K562 (cell line): ENCODE data around the gene KIF17. TPM values are rescaled to one million over a fixed set of nuclear protein-coding genes. Genes with fewer than 3 reads are reported as not detected.
A peak's percentile ranks its signal among the peaks of the same experiment; 100 is the strongest.

Source experiments
- ATAC-seq: fragments of 200-7000 bp; cut with Tn5 transposase; 3 replicates; pipeline ENCODE4 v1.9.1; 2020; ENCODE audit warnings: moderate library complexity
- BruUV-seq: library from RNA; stranded (reverse); fragments of 400-500 nt; replicated peaks from 2 replicates; lab custom pipeline; 2021; lab: Mats Ljungman, UMichigan
- CTCF ChIA-PET: fragments of 300-600 bp; formaldehyde crosslinking; extraction: SDS; loops from one replicate; lab custom pipeline; 2021; ENCODE audit warnings: low intra/inter-chr PET ratio; lab: Yijun Ruan, JAX
- POLR2A ChIA-PET: fragments of 300-600, 350-650 bp; sonication (Branson Sonifier 250); formaldehyde crosslinking; extraction: SDS; loops from one replicate; lab custom pipeline; 2021; ENCODE audit warnings: antibody characterized with exemption, inconsistent platforms; lab: Yijun Ruan, JAX
- DNase-seq, 4 experiments: peaks; one replicate each; pipeline versions ENCODE4 v3.0.0 to v3.0.0-alpha.2; 2011 to 2018; ENCODE audit warnings: low spot score in 3 of 4, mixed read lengths in 3 of 4; ENCODE audit errors: extremely low read depth in 1 of 4
- FAIRE-seq: peaks from 2 replicates; lab custom pipeline; 2011; peaks lifted over from hg19 to GRCh38; lab: Jason Lieb, UNC
- H2AFZ ChIP-seq: 2 replicates; pipeline ENCODE4 v1.6.0; 2011; ENCODE audit warnings: low read depth, low read length, control low read depth, inconsistent platforms
- H3K27ac ChIP-seq: fragments of 200-600 bp; 3 replicates; pipeline ENCODE4 v1.8.0; 2011; ENCODE audit warnings: low read depth, mild to moderate bottlenecking, control low read depth, inconsistent platforms, low read length, moderate library complexity, mixed read lengths; ENCODE audit errors: extremely low read depth
- H3K27me3 ChIP-seq, 2 experiments: fragments of 300-600 bp in 1 of 2; 2 replicates in 1 of 2; 3 replicates in 1 of 2; pipeline versions ENCODE4 v1.6.0 to v1.8.0; 2011; ENCODE audit warnings: inconsistent platforms in 2 of 2, low read length in 2 of 2, mild to moderate bottlenecking in 1 of 2, mixed read lengths in 1 of 2, moderate library complexity in 1 of 2; ENCODE audit not compliant: control insufficient read depth in 2 of 2, insufficient read depth in 2 of 2
- H3K36me3 ChIP-seq: fragments of 300-600 bp; 3 replicates; pipeline ENCODE4 v1.8.0; 2011; ENCODE audit warnings: mild to moderate bottlenecking, low read length, inconsistent platforms; ENCODE audit not compliant: control insufficient read depth, insufficient read depth
- H3K4me1 ChIP-seq, 2 experiments: fragments of 200-600 bp in 1 of 2; replicated peaks in 1 of 2; 2 replicates in 1 of 2; 3 replicates in 1 of 2; pipeline versions ENCODE4 v1.5.1 to v1.8.0; 2011; ENCODE audit warnings: inconsistent platforms in 2 of 2, low read length in 2 of 2, mild to moderate bottlenecking in 1 of 2, mixed read lengths in 1 of 2, moderate library complexity in 1 of 2; ENCODE audit not compliant: control insufficient read depth in 2 of 2, insufficient read depth in 2 of 2
- H3K4me2 ChIP-seq: 2 replicates; pipeline ENCODE4 v1.6.1; 2011; ENCODE audit warnings: low read length, control low read depth, inconsistent platforms, mixed read lengths; ENCODE audit not compliant: insufficient read depth
- H3K4me3 ChIP-seq: fragments of 200-600 bp; sonication (generic), shearing (Covaris generic); 2 replicates; pipeline ENCODE4 v1.5.1; 2016; ENCODE audit warnings: control low read depth, inconsistent platforms
- H3K79me2 ChIP-seq: fragments of 200-600 bp; 3 replicates; pipeline ENCODE4 v1.8.0; 2011; ENCODE audit warnings: low read length, inconsistent platforms; ENCODE audit not compliant: control insufficient read depth, insufficient read depth
- H3K9ac ChIP-seq, 2 experiments: 2 replicates each; pipeline versions ENCODE4 v1.6.0 to v1.6.1; 2011; ENCODE audit warnings: low read depth in 2 of 2, low read length in 2 of 2, control low read depth in 1 of 2, inconsistent platforms in 1 of 2, mild to moderate bottlenecking in 1 of 2, mixed read lengths in 1 of 2; ENCODE audit not compliant: insufficient read depth in 1 of 2
- H3K9me1 ChIP-seq: one replicate; pipeline ENCODE4 v1.6.0; 2011; ENCODE audit warnings: inconsistent platforms, mild to moderate bottlenecking, low read length, moderate library complexity; ENCODE audit not compliant: control insufficient read depth, insufficient read depth
- H3K9me3 ChIP-seq: replicated peaks from 2 replicates; pipeline ENCODE4 v1.5.1; 2011; ENCODE audit warnings: low read depth, low read length, inconsistent platforms; ENCODE audit not compliant: control insufficient read depth, insufficient read depth
- H4K20me1 ChIP-seq: replicated peaks from 2 replicates; pipeline ENCODE4 v1.6.1; 2011; ENCODE audit warnings: low read length, inconsistent platforms, mixed read lengths; ENCODE audit not compliant: control insufficient read depth, insufficient read depth
- ADNP ChIP-seq: fragments of 200-800 bp; sonication (Bioruptor generic); IDR thresholded peaks from 2 replicates; pipeline ENCODE4 v1.6.1; 2016; ENCODE audit warnings: missing genetic modification characterization, missing compliant biosample characterization
- BCOR ChIP-seq: fragments of 450-650 bp; IDR thresholded peaks from 2 replicates; pipeline ENCODE4 v1.6.1; 2016
- CBX1 ChIP-seq: sonication (generic); IDR thresholded peaks from 2 replicates; pipeline ENCODE4 v1.6.1; 2016; ENCODE audit warnings: antibody characterized with exemption, low read depth, mild to moderate bottlenecking
- CBX3 ChIP-seq, 2 experiments: IDR thresholded peaks; 1 replicate in 1 of 2; 2 replicates in 1 of 2; pipeline ENCODE4 v1.6.1; 2012; ENCODE audit warnings: inconsistent platforms in 2 of 2, low read length in 2 of 2, borderline replicate concordance in 1 of 2, control low read depth in 1 of 2
- CC2D1A ChIP-seq: fragments of 450-650 bp; IDR thresholded peaks from 2 replicates; pipeline ENCODE4 v1.6.1; 2017; ENCODE audit warnings: mild to moderate bottlenecking
- CHD4 ChIP-seq: fragments of 200-600 bp; sonication (generic); IDR thresholded peaks from 3 replicates; pipeline ENCODE4 v1.6.1; 2012; ENCODE audit warnings: low read depth, mild to moderate bottlenecking, mixed read lengths, low read length, inconsistent platforms; ENCODE audit not compliant: insufficient read depth, insufficient replicate concordance, poor library complexity, severe bottlenecking
- CREM ChIP-seq: IDR thresholded peaks from 2 replicates; pipeline ENCODE4 v1.6.1; 2014; ENCODE audit warnings: antibody characterized with exemption, low read depth
- HDAC2 ChIP-seq: fragments of 450-650 bp; IDR thresholded peaks from 2 replicates; pipeline ENCODE4 v1.6.1; 2016; ENCODE audit warnings: mild to moderate bottlenecking
- KDM1A ChIP-seq, 2 experiments: fragments of 450-650 bp; IDR thresholded peaks; 2 replicates each; pipeline ENCODE4 v1.6.1; 2016; ENCODE audit warnings: mild to moderate bottlenecking in 2 of 2
- MCM5 ChIP-seq: fragments of 450-650 bp; IDR thresholded peaks from 2 replicates; pipeline ENCODE4 v1.6.1; 2016; ENCODE audit warnings: low read depth
- NRF1 ChIP-seq, 2 experiments: fragments of 450-650 bp; IDR thresholded peaks in 1 of 2; conservative IDR thresholded peaks in 1 of 2; 2 replicates each; pipeline ENCODE4 v1.6.1; 2014; ENCODE audit warnings: mild to moderate bottlenecking in 2 of 2
- PHF20 ChIP-seq: fragments of 450-650 bp; IDR thresholded peaks from 2 replicates; pipeline ENCODE4 v1.6.1; 2018; ENCODE audit not compliant: partially characterized antibody
- PURB ChIP-seq: sonication (generic); formaldehyde crosslinking; IDR thresholded peaks from 2 replicates; pipeline ENCODE4 v1.9.0; 2021; ENCODE audit warnings: low read depth, mild to moderate bottlenecking, missing genetic modification reagents
- RBM25 ChIP-seq: fragments of 200-400 bp; formaldehyde crosslinking; IDR thresholded peaks from 2 replicates; pipeline ENCODE4 v1.6.1; 2018; ENCODE audit warnings: low read length, low read depth, moderate library complexity; ENCODE audit not compliant: severe bottlenecking
- RCOR1 ChIP-seq, 2 experiments: IDR thresholded peaks; 2 replicates each; pipeline ENCODE4 v1.6.1; 2012; ENCODE audit warnings: low read depth in 2 of 2, low read length in 2 of 2, borderline replicate concordance in 1 of 2, improper control_type of control experiment in 1 of 2
- SIN3A ChIP-seq, 2 experiments: fragments of 150-350 bp in 1 of 2; IDR thresholded peaks; 2 replicates each; pipeline ENCODE4 v1.6.1; 2011 to 2016; ENCODE audit warnings: borderline replicate concordance in 2 of 2, low read depth in 2 of 2, low read length in 2 of 2, mild to moderate bottlenecking in 2 of 2, moderate library complexity in 2 of 2; ENCODE audit not compliant: control insufficient read depth in 1 of 2
- SMARCA4 ChIP-seq: fragments of 450-650 bp; IDR thresholded peaks from 2 replicates; pipeline ENCODE4 v1.6.1; 2016
- SMARCA5 ChIP-seq: fragments of 450-650 bp; IDR thresholded peaks from 2 replicates; pipeline ENCODE4 v1.6.1; 2016
- SMARCE1 ChIP-seq: fragments of 450-650 bp; IDR thresholded peaks from 2 replicates; pipeline ENCODE4 v1.7.1; 2016; ENCODE audit warnings: mild to moderate bottlenecking
- ZKSCAN1 ChIP-seq: fragments of 150-350 bp; IDR thresholded peaks from 2 replicates; pipeline ENCODE4 v1.6.1; 2016; ENCODE audit warnings: low read depth, low read length
- ZNF121 ChIP-seq: sonication (generic); formaldehyde crosslinking; conservative IDR thresholded peaks from 2 replicates; pipeline ENCODE4 v1.8.0; 2022; ENCODE audit warnings: missing genetic modification reagents
- ZNF668 ChIP-seq: fragments of 250-450 bp; sonication (Bioruptor Pico); IDR thresholded peaks from 2 replicates; pipeline ENCODE4 v1.8.0; 2022; ENCODE audit warnings: mild to moderate bottlenecking, inconsistent platforms
- WGBS: fragments of 100-300 bp; shearing (Covaris generic); methylation state at CpG from one replicate; pipeline ENCODE4 v1.1.6; 2016; ENCODE audit warnings: low coverage, mixed read lengths; ENCODE audit not compliant: insufficient coverage; ENCODE audit errors: missing lambda C conversion rate; 5-methylcytosine and 5-hydroxymethylcytosine counted together
- in situ Hi-C: fragments of 300-500 bp; cut with MboI; formaldehyde crosslinking; loops from 4 replicates; pipeline ENCODE4 v1.15.0; 2018; ENCODE audit warnings: inconsistent platforms, mixed read lengths
- intact Hi-C: fragments of 100-400 bp; cut with micrococcal nuclease; formaldehyde crosslinking; loops from 2 replicates; pipeline ENCODE4 v1.14.2; 2022
- polyA plus RNA-seq, 8 experiments: library from polyadenylated mRNA; depleted of rRNA in 4 of 8; stranded (reverse) in 5 of 8; unstranded in 3 of 8; fragments of >200 nt; fragmentation: Nextera tagmentation in 2 of 8; fragmentation: Illumina TruSeq in 1 of 8; extraction: Ambion mirVana in 2 of 8; extraction: Trizol in 1 of 8; gene quantifications; 2 replicates each; pipeline versions ENCODE4 v1.2.1 to v1.2.3, GENCODE V29; 2011 to 2014; ENCODE audit warnings: inconsistent platforms in 1 of 8, missing spikeins in 1 of 8
- total RNA-seq, 7 experiments: library from RNA; depleted of rRNA in 6 of 7; stranded (reverse); fragments of >200 nt in 6 of 7; fragmentation: Illumina TruSeq in 2 of 7; extraction: Trizol in 2 of 7; gene quantifications; 2 replicates each; pipeline versions ENCODE4 v1.2.1 to v1.2.3, GENCODE V29; 2011 to 2021; ENCODE audit warnings: low replicate concordance in 1 of 7

KIF17 gene
- total and polyA plus RNA-seq, 9 of the 15 experiments (the other 6 are each of a cell fraction or from before 2014, with no cell fraction given) = 0.04 to 0.47 (median 0.18) TPM; not detected in 5

- intact Hi-C loops = no loop called here
- no peak for DNase-seq
- no peaks in the 10 kb centered on the region for H3K79me2 ChIP-seq
- H3K4me2 ChIP-seq = no peak overlapping the region
- H3K9me3 ChIP-seq = no peaks in the 10 kb centered on the region
- H3K27ac ChIP-seq = no peak overlapping the region
- TF ChIP-seq CBX3 (IDR thresholded peaks at IDR 0.05; ENCODE audit: borderline replicate concordance in 1 of 2, low read length in 2 of 2) = 0 out of 3 replicates have a peak, but pooled peaks of 1 of the 2 experiments have one; percentile 15
- TF ChIP-seq CBX1 = peak; percentile 75; the same call in 1 of the 2 replicates
- TF ChIP-seq ADNP = peak; percentile 88
- peak; percentile 50; the same call in 1 of the 2 replicates for TF ChIP-seq ZKSCAN1
- peak; percentile 73 for TF ChIP-seq CHD4
- peak in 1 of 2 experiments; percentile 79; a peak in 1 of 4 replicates for TF ChIP-seq RCOR1 (IDR thresholded peaks at IDR 0.05; ENCODE audit: borderline replicate concordance in 1 of 2, low read depth in 2 of 2, low read length in 2 of 2)
- no peak for TF ChIP-seq SMARCE1
- TF ChIP-seq ZNF121 = 0 out of 2 replicates have a peak, but pooled peaks have one; percentile 4
- 0 out of 4 replicates have a peak, but pooled peaks of 1 of the 2 experiments have one; percentile 31 for TF ChIP-seq NRF1 (conservative IDR thresholded peaks at IDR 0.05 in 1 of 2, IDR thresholded peaks at IDR 0.05 in 1 of 2)
- no peak for TF ChIP-seq CREM
- peak; percentile 84 for TF ChIP-seq SMARCA5
- no peak for TF ChIP-seq SIN3A (IDR thresholded peaks at IDR 0.05; ENCODE audit: borderline replicate concordance in 2 of 2, control insufficient read depth in 1 of 2, low read depth in 2 of 2, low read length in 2 of 2)
- TF ChIP-seq PURB (CRISPR knock-in tag) = no peak
- TF ChIP-seq KDM1A (IDR thresholded peaks at IDR 0.05) = peak; percentile 82
- no peak for TF ChIP-seq ZNF668
- no peak for TF ChIP-seq MCM5
- peak; percentile 98 for TF ChIP-seq BCOR
- peak; percentile 84 for TF ChIP-seq RBM25
- peak; percentile 90 for TF ChIP-seq HDAC2
- peak; percentile 40 for TF ChIP-seq PHF20
- peak; percentile 72 for TF ChIP-seq CC2D1A
- TF ChIP-seq SMARCA4 = no peak
- TF ChIP-seq, all 486 proteins: peak for 15
- H3K9ac ChIP-seq = no peak overlapping the region
- no peak overlapping the region for H2AFZ ChIP-seq
- peaks cover 2 to 19% of the 10 kb centered on the region in 2 experiments; a peak in 3 of 5 replicates for H3K27me3 ChIP-seq
- no peaks in the 10 kb centered on the region for H4K20me1 ChIP-seq
- POLR2A ChIA-PET = interaction anchor here (1.2 to 1.3 kb wide), 2 partner anchors 15 to 21 kb away, joined by 3 to 4 read pairs; no protein-coding TSS in a partner anchor
- in situ Hi-C loops = no loop called here
- peaks cover 2 to 6% of the 10 kb centered on the region in 2 experiments; a peak in 2 of 5 replicates for H3K4me1 ChIP-seq
- no peaks in the 10 kb centered on the region for H3K9me1 ChIP-seq
- H3K4me3 ChIP-seq = no peak overlapping the region
- ATAC-seq (no peak), FAIRE-seq (no peak)
- WGBS = 19% methylated on average over 3 of the region's 3 CpGs
- CTCF ChIA-PET = no interaction called here
- no TSS peak for BruUV-seq
- no peaks in the 10 kb centered on the region for H3K36me3 ChIP-seq
These were observed 100.8 kb downstream of the KIF17 start for GRCh38 chr1:20616847-20617487.
